Stomach (tissue), 9 donors: ENCODE data around the gene JAG1. TPM values are rescaled to one million over a fixed set of nuclear protein-coding genes. Genes with fewer than 3 reads are reported as not detected.

Experiments
- DNase-seq, 2 donors: peaks; one replicate each; pipeline versions ENCODE4 v3.0.0 to v3.0.0-alpha.2; 2013 to 2019
- H3K27ac ChIP-seq, 5 donors: fragments of 200-600 bp in 4 of 5; sonication (generic) in 4 of 5; one replicate each; pipeline ENCODE4 v1.5.1; 2013 to 2019; ENCODE audit warnings: mild to moderate bottlenecking in 1 of 5, moderate library complexity in 1 of 5
- H3K27me3 ChIP-seq, 3 donors: fragments of 200-600 bp; sonication (generic); one replicate each; pipeline ENCODE4 v1.5.1; 2017 to 2019; ENCODE audit warnings: mixed run types in 1 of 3
- H3K36me3 ChIP-seq, 4 donors: fragments of 200-600 bp; sonication (generic); 1 replicate in 3 of 4; 2 replicates in 1 of 4; pipeline ENCODE4 v1.5.1; 2016 to 2019
- H3K4me1 ChIP-seq, 4 donors: fragments of 200-600 bp; sonication (generic); one replicate each; pipeline ENCODE4 v1.5.1; 2016 to 2019
- H3K4me3 ChIP-seq, 4 donors: fragments of 200-600 bp; sonication (generic) in 3 of 4; one replicate each; pipeline ENCODE4 v1.5.1; 2016 to 2019; ENCODE audit warnings: mild to moderate bottlenecking in 1 of 4
- H3K9me3 ChIP-seq, 4 donors: fragments of 200-600 bp; sonication (generic); one replicate each; pipeline ENCODE4 v1.5.1; 2016 to 2019
- CTCF ChIP-seq, 7 experiments: fragments of 450-650 bp in 4 of 7; fragments of 200-600 bp in 3 of 7; sonication (generic) in 3 of 7; IDR thresholded peaks; one replicate each; pipeline ENCODE4 v1.5.1; 2016 to 2019; ENCODE audit warnings: antibody characterized with exemption in 7 of 7, control low read depth in 2 of 7, mild to moderate bottlenecking in 1 of 7
- EP300 ChIP-seq: sonication (generic); formaldehyde crosslinking; IDR thresholded peaks from one replicate; pipeline ENCODE4 v1.6.1; 2017; ENCODE audit warnings: antibody characterized with exemption
- POLR2A ChIP-seq, 4 donors: fragments of 450-650 bp; IDR thresholded peaks; one replicate each; pipeline ENCODE4 v1.6.1; 2016; ENCODE audit warnings: antibody characterized with exemption in 4 of 4, control low read depth in 2 of 4, mild to moderate bottlenecking in 1 of 4, moderate library complexity in 1 of 4
- POLR2AphosphoS5 ChIP-seq, 3 donors: sonication (generic); formaldehyde crosslinking; IDR thresholded peaks; one replicate each; pipeline ENCODE4 v1.6.1; 2016; ENCODE audit warnings: antibody characterized with exemption in 3 of 3
- WGBS, 5 donors: extraction: QIAGEN DNeasy Blood & Tissue Kit in 3 of 5; methylation state at CpG; one replicate each; pipeline versions ENCODE4 v1.1.5 to v1.1.7; 2013 to 2018; 5-methylcytosine and 5-hydroxymethylcytosine counted together
- intact Hi-C: fragments of 100-400 bp; cut with DNase I; formaldehyde crosslinking; loops from one replicate; pipeline ENCODE4 v1.15.1; 2023; ENCODE audit warnings: low total_unique reads
- polyA plus RNA-seq, 3 donors: library from polyadenylated mRNA; stranded (reverse); fragments of 200-250 nt; gene quantifications; one replicate each; pipeline ENCODE4 v1.2.3, GENCODE V29; 2013
- total RNA-seq, 5 donors: library from RNA; depleted of rRNA; stranded (reverse); fragments of >200 nt; gene quantifications; one replicate each; pipeline versions ENCODE4 v1.1.0 to v1.2.3, GENCODE V29; 2014 to 2016
- donor health status: healthy with polysubstance abuse.
- donor health status: Bipolar disorder and iron deficiency.
- donor health status: healthy.

JAG1 gene
- total and polyA plus RNA-seq, 8 donors = 5.2 to 133 (median 62.2) TPM

GRCh38 chr20:10639737-10640556 lies 33.9 kb downstream of the JAG1 start:
- peaks cover 59 to 73% (median 63%) of the 10 kb centered on the region in 4 donors for H3K36me3 ChIP-seq
- TF ChIP-seq POLR2A (IDR thresholded peaks at IDR 0.05) (no peak), POLR2AphosphoS5 (IDR thresholded peaks at IDR 0.05) (no peak), EP300 (no peak), CTCF (IDR thresholded peaks at IDR 0.05) (no peak)
- 61 to 73% (median 69%) methylated on average over 18 of the region's 18 CpGs for WGBS, 5 donors
- peaks cover 30 to 72% (median 54%) of the 10 kb centered on the region in 4 donors for H3K4me1 ChIP-seq
- DNase-seq = no peak
- no peaks in the 10 kb centered on the region for H3K9me3 ChIP-seq
- peak overlapping the region; percentile 14 to 85 (median 70) for H3K27ac ChIP-seq
- intact Hi-C loops = no loop called here
- no peak overlapping the region for H3K4me3 ChIP-seq
- no peaks in the 10 kb centered on the region for H3K27me3 ChIP-seq

GRCh38 chr20:10639077-10639736 lies 34.6 kb downstream of the JAG1 start:
- peak overlapping the region; percentile 14 to 85 (median 70) for H3K27ac ChIP-seq
- H3K4me1 ChIP-seq = peaks cover 37 to 71% (median 51%) of the 10 kb centered on the region in 4 donors
- peaks cover 52 to 66% (median 55%) of the 10 kb centered on the region in 4 donors for H3K36me3 ChIP-seq
- H3K4me3 ChIP-seq = no peak overlapping the region
- no peaks in the 10 kb centered on the region for H3K9me3 ChIP-seq
- 83 to 89% (median 86%) methylated on average over 23 of the region's 23 CpGs for WGBS, 5 donors
- TF ChIP-seq POLR2A (IDR thresholded peaks at IDR 0.05) = no peak
- no peak for TF ChIP-seq POLR2AphosphoS5 (IDR thresholded peaks at IDR 0.05)
- no peak for TF ChIP-seq EP300
- TF ChIP-seq CTCF (IDR thresholded peaks at IDR 0.05) = no peak
- intact Hi-C loops = no loop called here
- DNase-seq = no peak
- H3K27me3 ChIP-seq = no peaks in the 10 kb centered on the region

- Histone ChIP-seq H3K27ac (peak overlapping the region; percentile 9 to 85 (median 71)), H3K9me3 (no peaks in the 10 kb centered on the region), H3K4me3 (no peak overlapping the region), H3K36me3 (peaks cover 36 to 49% (median 39%) of the 10 kb centered on the region in 4 donors), H3K4me1 (peaks cover 32 to 60% (median 46%) of the 10 kb centered on the region in 4 donors), H3K27me3 (no peaks in the 10 kb centered on the region)
- DNase-seq = no peak
- WGBS, 5 donors = 55 to 66% (median 56%) methylated on average over 6 of the region's 6 CpGs
- intact Hi-C loops = no loop called here
- no peak for TF ChIP-seq EP300
- peak in 1 of 3 donors; percentile 52 for TF ChIP-seq POLR2AphosphoS5 (IDR thresholded peaks at IDR 0.05)
- no peak for TF ChIP-seq CTCF (IDR thresholded peaks at IDR 0.05)
Measured at GRCh38 chr20:10637563-10637962, 36.2 kb downstream of the JAG1 start.

- no peaks in the 10 kb centered on the region for H3K27me3 ChIP-seq
- 42 to 60% (median 50%) methylated on average over 5 to 10 of the region's 10 CpGs for WGBS, 5 donors
- no peaks in the 10 kb centered on the region for H3K9me3 ChIP-seq
- peak overlapping the region; percentile 56 to 85 (median 71) for H3K27ac ChIP-seq
- peaks cover 32 to 60% (median 46%) of the 10 kb centered on the region in 4 donors for H3K4me1 ChIP-seq
- H3K36me3 ChIP-seq = peaks cover 31 to 45% (median 34%) of the 10 kb centered on the region in 4 donors
- TF ChIP-seq POLR2A (IDR thresholded peaks at IDR 0.05) (no peak), POLR2AphosphoS5 (IDR thresholded peaks at IDR 0.05) (peak in 1 of 3 donors; percentile 13)
- DNase-seq = peak in 1 of 2 donors; percentile 44
- H3K4me3 ChIP-seq = no peak overlapping the region
- intact Hi-C loops = no loop called here
Measured at GRCh38 chr20:10637031-10637559, 36.7 kb downstream of the JAG1 start.
